Measurements from ENCODE around the gene EDC3. TPM values are rescaled to one million over a fixed set of nuclear protein-coding genes. Genes with fewer than 3 reads are reported as not detected.

The EDC3 gene
- polyA plus RNA-seq, 1 of the 3 experiments (the other 2 are of a cell fraction) = 34.9 TPM

GRCh38 chr15:74594455-74594854, 101.4 kb downstream of the EDC3 start:
- ChIA-PET POLR2A (no interaction called here), CTCF (no interaction called here)
- WGBS (ENCODE audit: low lambda C conversion rate) = no CpG with 5 or more reads among the region's 4 CpGs
- no peaks in the 10 kb centered on the region for H3K27me3 ChIP-seq (ENCODE audit: insufficient read depth)
- no peaks in the 10 kb centered on the region for H4K20me1 ChIP-seq (ENCODE audit: insufficient read depth)
- H3K36me3 ChIP-seq (replicated peaks in 1 of 2; ENCODE audit: control insufficient read depth in 1 of 2, insufficient read depth in 2 of 2, low read length in 1 of 2) = peaks cover 0 to 8% of the 10 kb centered on the region in 2 experiments
- H3K4me3 ChIP-seq (ENCODE audit: low read depth in 2 of 2, low read length in 1 of 2) = no peak overlapping the region
- H3F3A ChIP-seq (replicated peaks; ENCODE audit: insufficient read depth) = no peaks in the 10 kb centered on the region
- H3K4me1 ChIP-seq (ENCODE audit: control insufficient read depth in 1 of 2, insufficient read depth in 2 of 2, low read depth in 1 of 2, low read length in 1 of 2) = peaks cover 0 to 20% of the 10 kb centered on the region in 2 experiments; a peak in 1 of 4 replicates
- no peak overlapping the region for H3K27ac ChIP-seq (ENCODE audit: low read depth in 2 of 2, low read length in 1 of 2)
- DNase-seq = no peak
- no peak overlapping the region for H3K4me2 ChIP-seq
- no peak overlapping the region for H2AFZ ChIP-seq (ENCODE audit: low read depth)
- H3K9me3 ChIP-seq = no peaks in the 10 kb centered on the region
- no peaks in the 10 kb centered on the region for H3K79me2 ChIP-seq (ENCODE audit: insufficient read depth)
- H3K9me2 ChIP-seq = no peaks in the 10 kb centered on the region
- H3K9ac ChIP-seq = no peak overlapping the region
- TF ChIP-seq ELF1 (IDR thresholded peaks at IDR 0.05) = no peak
- TF ChIP-seq RAD21 (IDR thresholded peaks at IDR 0.05; ENCODE audit: low read length) = no peak

- DNase-seq = no peak
- Histone ChIP-seq H3K4me2 (no peak overlapping the region), H3K9me2 (no peaks in the 10 kb centered on the region), H3K9ac (no peak overlapping the region), H3K27me3 (ENCODE audit: insufficient read depth) (no peaks in the 10 kb centered on the region), H3K4me3 (ENCODE audit: low read depth in 2 of 2, low read length in 1 of 2) (no peak overlapping the region), H3K36me3 (replicated peaks in 1 of 2; ENCODE audit: control insufficient read depth in 1 of 2, insufficient read depth in 2 of 2, low read length in 1 of 2) (peaks cover 0 to 8% of the 10 kb centered on the region in 2 experiments), H3K9me3 (no peaks in the 10 kb centered on the region), H3K27ac (ENCODE audit: low read depth in 2 of 2, low read length in 1 of 2) (no peak overlapping the region), H2AFZ (ENCODE audit: low read depth) (no peak overlapping the region), H3F3A (replicated peaks; ENCODE audit: insufficient read depth) (no peaks in the 10 kb centered on the region), H4K20me1 (ENCODE audit: insufficient read depth) (no peaks in the 10 kb centered on the region), H3K4me1 (ENCODE audit: control insufficient read depth in 1 of 2, insufficient read depth in 2 of 2, low read depth in 1 of 2, low read length in 1 of 2) (peaks cover 4 to 16% of the 10 kb centered on the region in 2 experiments; a peak in 3 of 4 replicates), H3K79me2 (ENCODE audit: insufficient read depth) (no peaks in the 10 kb centered on the region)
- CTCF ChIA-PET = no interaction called here
- POLR2A ChIA-PET = no interaction called here
- TF ChIP-seq TCF12 (IDR thresholded peaks at IDR 0.05) (no peak), EZH2phosphoT487 (IDR thresholded peaks at IDR 0.05; ENCODE audit: borderline replicate concordance, low read depth) (no peak), NRF1 (IDR thresholded peaks at IDR 0.05; ENCODE audit: low read depth, low read length) (no peak)
- 91% methylated on average over 4 of the region's 7 CpGs for WGBS (ENCODE audit: low lambda C conversion rate)
These were observed 102.7 kb downstream of the EDC3 start for GRCh38 chr15:74593122-74593521.

GRCh38 chr15:74592222-74592621, 103.6 kb downstream of the EDC3 start:
- 90% methylated on average over 3 of the region's 3 CpGs for WGBS (ENCODE audit: low lambda C conversion rate)
- Histone ChIP-seq H3K9me3 (no peaks in the 10 kb centered on the region), H3K9ac (no peak overlapping the region), H3K79me2 (ENCODE audit: insufficient read depth) (no peaks in the 10 kb centered on the region), H3K9me2 (no peaks in the 10 kb centered on the region), H4K20me1 (ENCODE audit: insufficient read depth) (no peaks in the 10 kb centered on the region), H3K4me1 (ENCODE audit: control insufficient read depth in 1 of 2, insufficient read depth in 2 of 2, low read depth in 1 of 2, low read length in 1 of 2) (peaks cover 4 to 10% of the 10 kb centered on the region in 2 experiments; a peak in 3 of 4 replicates), H3K27ac (ENCODE audit: low read depth in 2 of 2, low read length in 1 of 2) (no peak overlapping the region), H3F3A (replicated peaks; ENCODE audit: insufficient read depth) (no peaks in the 10 kb centered on the region), H3K4me2 (no peak overlapping the region), H3K27me3 (ENCODE audit: insufficient read depth) (no peaks in the 10 kb centered on the region), H3K36me3 (replicated peaks in 1 of 2; ENCODE audit: control insufficient read depth in 1 of 2, insufficient read depth in 2 of 2, low read length in 1 of 2) (peaks cover 0 to 8% of the 10 kb centered on the region in 2 experiments), H3K4me3 (ENCODE audit: low read depth in 2 of 2, low read length in 1 of 2) (no peak overlapping the region), H2AFZ (ENCODE audit: low read depth) (no peak overlapping the region)
- TF ChIP-seq SMC3 (IDR thresholded peaks at IDR 0.05; ENCODE audit: low read depth, low read length) = no peak
- no peak for TF ChIP-seq YY1 (IDR thresholded peaks at IDR 0.05; ENCODE audit: low read depth)
- TF ChIP-seq MEF2A (IDR thresholded peaks at IDR 0.05; ENCODE audit: borderline replicate concordance, low read depth) = no peak
- TF ChIP-seq CTCF (IDR thresholded peaks at IDR 0.05) = no peak
- no peak for TF ChIP-seq MXI1 (IDR thresholded peaks at IDR 0.05; ENCODE audit: low read depth, low read length)
- no peak for TF ChIP-seq GATA2 (CRISPR knock-in tag; IDR thresholded peaks at IDR 0.05)
- TF ChIP-seq TAF1 (IDR thresholded peaks at IDR 0.05; ENCODE audit: borderline replicate concordance, low read depth, low read length) = no peak
- no peak for TF ChIP-seq TCF12 (IDR thresholded peaks at IDR 0.05)
- no peak for TF ChIP-seq MAX (IDR thresholded peaks at IDR 0.05; ENCODE audit: low read depth)
- TF ChIP-seq CHD2 (IDR thresholded peaks at IDR 0.05; ENCODE audit: low read length, partially characterized antibody) = no peak
- TF ChIP-seq FOXM1 (IDR thresholded peaks at IDR 0.05; ENCODE audit: low read depth) = no peak
- no peak for TF ChIP-seq EP300 (IDR thresholded peaks at IDR 0.05; ENCODE audit: borderline replicate concordance in 1 of 2, low read depth in 1 of 2, low read length in 1 of 2)
- no peak for TF ChIP-seq RCOR1 (IDR thresholded peaks at IDR 0.05; ENCODE audit: low read length)
- no peak for TF ChIP-seq RAD21 (IDR thresholded peaks at IDR 0.05; ENCODE audit: low read length)
- TF ChIP-seq POLR2AphosphoS5 (IDR thresholded peaks at IDR 0.05; ENCODE audit: low read depth, low read length) = no peak
- TF ChIP-seq GABPA (IDR thresholded peaks at IDR 0.05; ENCODE audit: low read depth) = no peak
- CTCF ChIA-PET = interaction anchor here (1.4 kb wide), 1 partner anchor 52 kb away, joined by 3 read pairs; the partner anchor contains the start of gene ARID3B
- DNase-seq = no peak
- POLR2A ChIA-PET = no interaction called here
